DND-41 (cell line): ENCODE measurements around the gene SLC37A3.

Experiments used
- ATAC-seq: fragments of 200-7000 bp; cut with Tn5 transposase; 3 replicates; pipeline ENCODE4 v1.9.1; 2021; ENCODE audit warnings: low read depth; ENCODE audit not compliant: insufficient read depth
- DNase-seq: peaks from one replicate; pipeline ENCODE4 v3.0.0-alpha.2; 2020
- H2AFZ ChIP-seq: 2 replicates; pipeline ENCODE4 v1.6.0; 2012; ENCODE audit warnings: low read depth, low read length
- H3K27ac ChIP-seq: 2 replicates; pipeline ENCODE4 v1.5.1; 2012; ENCODE audit warnings: low read length, inconsistent platforms
- H3K27me3 ChIP-seq: fragments of 200-600 bp; sonication (generic); 2 replicates; pipeline ENCODE4 v1.6.0; 2012; ENCODE audit warnings: low read length, mild to moderate bottlenecking, inconsistent platforms; ENCODE audit not compliant: insufficient read depth, poor library complexity
- H3K36me3 ChIP-seq: 2 replicates; pipeline ENCODE4 v1.5.1; 2012; ENCODE audit warnings: low read length, inconsistent platforms; ENCODE audit not compliant: insufficient read depth
- H3K4me1 ChIP-seq: 2 replicates; pipeline ENCODE4 v1.5.1; 2012; ENCODE audit warnings: mild to moderate bottlenecking, low read length; ENCODE audit not compliant: insufficient read depth
- H3K4me2 ChIP-seq: 2 replicates; pipeline ENCODE4 v1.6.0; 2012; ENCODE audit warnings: mild to moderate bottlenecking, moderate library complexity, low read length, inconsistent platforms; ENCODE audit not compliant: insufficient read depth
- H3K4me3 ChIP-seq, 2 experiments: fragments of 200-600 bp in 1 of 2; shearing (Covaris generic) in 1 of 2; 2 replicates each; pipeline ENCODE4 v1.5.1; 2012 to 2016; ENCODE audit warnings: inconsistent platforms in 2 of 2, low read length in 2 of 2, mild to moderate bottlenecking in 2 of 2, low read depth in 1 of 2, moderate library complexity in 1 of 2
- H3K79me2 ChIP-seq: 2 replicates; pipeline ENCODE4 v1.6.0; 2012; ENCODE audit warnings: low read length, inconsistent platforms; ENCODE audit not compliant: insufficient read depth
- H3K9ac ChIP-seq: 2 replicates; pipeline ENCODE4 v1.6.0; 2012; ENCODE audit warnings: low read depth, mild to moderate bottlenecking, inconsistent platforms, low read length, moderate library complexity
- H3K9me3 ChIP-seq: 2 replicates; pipeline ENCODE4 v1.5.1; 2012; ENCODE audit warnings: low read length, moderate library complexity, mild to moderate bottlenecking, inconsistent platforms; ENCODE audit not compliant: insufficient read depth, severe bottlenecking
- H4K20me1 ChIP-seq: 2 replicates; pipeline ENCODE4 v1.6.0; 2012; ENCODE audit warnings: low read length; ENCODE audit not compliant: insufficient read depth
- CTCF ChIP-seq: IDR thresholded peaks from 2 replicates; pipeline ENCODE4 v1.5.1; 2012; ENCODE audit warnings: borderline replicate concordance, low read length, moderate library complexity, mild to moderate bottlenecking; ENCODE audit not compliant: poor library complexity, severe bottlenecking; ENCODE audit errors: extremely low read depth
- EZH2 ChIP-seq: IDR thresholded peaks from 3 replicates; pipeline ENCODE4 v1.6.1; 2012; ENCODE audit warnings: borderline replicate concordance, low read depth, mild to moderate bottlenecking, moderate library complexity, low read length, inconsistent platforms; ENCODE audit not compliant: severe bottlenecking

The SLC37A3 gene

GRCh38 chr7:140390466-140391190 is 7.7 kb downstream of the SLC37A3 start:
- no peaks in the 10 kb centered on the region for H3K9me3 ChIP-seq
- DNase-seq (peak; percentile 34), ATAC-seq (peak; percentile 65)
- peak overlapping the region; percentile 20 for H3K4me2 ChIP-seq
- no peaks in the 10 kb centered on the region for H3K27me3 ChIP-seq
- peak overlapping the region; percentile 33; the same call in 1 of the 2 replicates for H3K27ac ChIP-seq
- H3K79me2 ChIP-seq: peaks cover 79% of the 10 kb centered on the region
- peaks cover 32% of the 10 kb centered on the region for H3K4me1 ChIP-seq
- H4K20me1 ChIP-seq: peaks cover 48% of the 10 kb centered on the region; the same call in 1 of the 2 replicates
- H3K36me3 ChIP-seq: peaks cover 3% of the 10 kb centered on the region; the same call in 1 of the 2 replicates
- no peak overlapping the region for H3K4me3 ChIP-seq
- H3K9ac ChIP-seq: no peak overlapping the region
- TF ChIP-seq CTCF (no peak), EZH2 (no peak)
- H2AFZ ChIP-seq: no peak overlapping the region

- TF ChIP-seq EZH2 (no peak), CTCF (no peak)
- Histone ChIP-seq H3K4me3 (no peak overlapping the region), H3K9me3 (no peaks in the 10 kb centered on the region), H3K36me3 (peaks cover 3% of the 10 kb centered on the region; the same call in 1 of the 2 replicates), H3K79me2 (peaks cover 80% of the 10 kb centered on the region), H2AFZ (no peak overlapping the region), H3K27ac (no peak overlapping the region), H3K9ac (no peak overlapping the region), H3K27me3 (no peaks in the 10 kb centered on the region), H3K4me1 (peaks cover 36% of the 10 kb centered on the region), H4K20me1 (peaks cover 48% of the 10 kb centered on the region; the same call in 1 of the 2 replicates), H3K4me2 (no peak overlapping the region)
- ATAC-seq: no peak
- DNase-seq: no peak
Measured at GRCh38 chr7:140390034-140390433, 8.3 kb downstream of the SLC37A3 start.

GRCh38 chr7:140389445-140389844 is 8.9 kb downstream of the SLC37A3 start:
- no peak for DNase-seq
- no peak for TF ChIP-seq CTCF
- no peak for TF ChIP-seq EZH2

More at GRCh38 chr7:140389445-140389844, 8.9 kb downstream of the SLC37A3 start:
- H4K20me1 ChIP-seq: peaks cover 48% of the 10 kb centered on the region; the same call in 1 of the 2 replicates
- no peak overlapping the region for H2AFZ ChIP-seq
- peaks cover 3% of the 10 kb centered on the region; the same call in 1 of the 2 replicates for H3K36me3 ChIP-seq
- no peak overlapping the region for H3K9ac ChIP-seq
- H3K4me2 ChIP-seq: no peak overlapping the region
- no peaks in the 10 kb centered on the region for H3K9me3 ChIP-seq
- no peak for ATAC-seq
- H3K79me2 ChIP-seq: peaks cover 82% of the 10 kb centered on the region
- H3K27me3 ChIP-seq: no peaks in the 10 kb centered on the region
- peaks cover 36% of the 10 kb centered on the region for H3K4me1 ChIP-seq
- no peak overlapping the region for H3K4me3 ChIP-seq
- no peak overlapping the region for H3K27ac ChIP-seq
